ENCODE data around the gene ASGR1.

DNA sequence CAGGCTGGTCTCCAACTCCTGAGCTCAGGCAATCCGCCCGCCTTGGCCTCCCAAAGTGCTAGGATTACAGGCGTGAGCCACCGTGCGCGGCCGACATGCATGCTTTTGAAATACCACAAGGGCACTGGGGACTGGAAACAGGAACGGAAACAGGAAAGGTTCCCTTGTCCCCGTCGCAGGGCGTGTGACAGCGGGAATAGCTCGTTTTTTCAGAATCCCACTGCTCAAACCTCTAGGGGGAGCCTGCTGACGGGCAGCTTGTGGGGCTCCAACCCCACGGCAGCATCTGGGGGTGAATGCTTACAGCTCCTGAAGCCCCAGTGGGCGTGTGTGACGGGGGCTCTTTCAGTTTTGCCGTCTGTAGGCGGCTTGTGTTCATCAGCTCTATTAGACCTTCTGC lies 45.7 kb downstream of the ASGR1 start:
- TF ChIP-seq, protein P1, sequence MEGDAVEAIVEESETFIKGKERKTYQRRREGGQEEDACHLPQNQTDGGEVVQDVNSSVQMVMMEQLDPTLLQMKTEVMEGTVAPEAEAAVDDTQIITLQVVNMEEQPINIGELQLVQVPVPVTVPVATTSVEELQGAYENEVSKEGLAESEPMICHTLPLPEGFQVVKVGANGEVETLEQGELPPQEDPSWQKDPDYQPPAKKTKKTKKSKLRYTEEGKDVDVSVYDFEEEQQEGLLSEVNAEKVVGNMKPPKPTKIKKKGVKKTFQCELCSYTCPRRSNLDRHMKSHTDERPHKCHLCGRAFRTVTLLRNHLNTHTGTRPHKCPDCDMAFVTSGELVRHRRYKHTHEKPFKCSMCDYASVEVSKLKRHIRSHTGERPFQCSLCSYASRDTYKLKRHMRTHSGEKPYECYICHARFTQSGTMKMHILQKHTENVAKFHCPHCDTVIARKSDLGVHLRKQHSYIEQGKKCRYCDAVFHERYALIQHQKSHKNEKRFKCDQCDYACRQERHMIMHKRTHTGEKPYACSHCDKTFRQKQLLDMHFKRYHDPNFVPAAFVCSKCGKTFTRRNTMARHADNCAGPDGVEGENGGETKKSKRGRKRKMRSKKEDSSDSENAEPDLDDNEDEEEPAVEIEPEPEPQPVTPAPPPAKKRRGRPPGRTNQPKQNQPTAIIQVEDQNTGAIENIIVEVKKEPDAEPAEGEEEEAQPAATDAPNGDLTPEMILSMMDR (IDR thresholded peaks at IDR 0.05), result peak in 6 of 12 donors; percentile 6 to 33 (median 26)
- no peak for TF ChIP-seq POLR2A (IDR thresholded peaks at IDR 0.05)

All from heart left ventricle (tissue), 13 donors.